Middle frontal gyrus (tissue), 1 donor: ENCODE data around the gene HTD2.

Source experiments
- DNase-seq: peaks from one replicate; pipeline ENCODE4 v3.0.0-alpha.2; 2015; ENCODE audit warnings: low spot score; ENCODE audit errors: extremely low spot score

The HTD2 gene

DNA sequence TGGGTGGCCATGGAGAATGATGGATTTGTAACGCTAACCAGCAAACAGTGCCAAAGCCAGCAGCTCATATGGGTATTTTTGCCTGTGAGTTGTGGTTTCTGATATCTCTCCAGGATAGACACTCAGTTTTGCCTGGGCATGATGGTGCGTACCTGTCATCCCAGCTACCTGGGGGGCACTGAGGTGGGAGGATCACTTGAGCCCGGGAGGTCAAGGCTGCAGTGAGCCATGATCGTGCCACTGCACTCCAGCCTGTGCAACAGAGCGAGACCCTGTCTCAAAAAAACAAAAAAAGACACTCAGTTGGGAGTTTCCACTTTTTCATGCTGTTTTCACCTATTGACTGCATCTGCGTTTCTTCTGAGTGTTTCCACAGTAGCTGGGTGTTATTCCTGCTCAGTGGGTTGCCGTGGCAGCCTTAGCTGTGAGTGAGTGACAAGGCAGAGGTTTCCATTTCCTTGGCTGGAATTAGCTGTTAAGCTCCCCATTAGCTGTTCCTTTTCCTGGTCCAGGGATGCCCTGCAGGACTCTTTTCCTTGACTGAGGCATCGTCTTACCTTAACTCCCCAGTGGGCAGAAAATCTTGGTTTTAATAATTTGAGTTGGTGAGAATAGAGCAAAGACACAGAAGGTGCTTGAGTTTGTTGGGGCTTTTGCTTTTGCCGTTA is 14.5 kb upstream of the HTD2 start:
- no peak for DNase-seq

- DNase-seq, result no peak
Observed at GRCh38 chr3:58292866-58293265, 13.5 kb upstream of the HTD2 start.

GRCh38 chr3:58293516-58293915 is 12.8 kb upstream of the HTD2 start:
- no peak for DNase-seq

DNA sequence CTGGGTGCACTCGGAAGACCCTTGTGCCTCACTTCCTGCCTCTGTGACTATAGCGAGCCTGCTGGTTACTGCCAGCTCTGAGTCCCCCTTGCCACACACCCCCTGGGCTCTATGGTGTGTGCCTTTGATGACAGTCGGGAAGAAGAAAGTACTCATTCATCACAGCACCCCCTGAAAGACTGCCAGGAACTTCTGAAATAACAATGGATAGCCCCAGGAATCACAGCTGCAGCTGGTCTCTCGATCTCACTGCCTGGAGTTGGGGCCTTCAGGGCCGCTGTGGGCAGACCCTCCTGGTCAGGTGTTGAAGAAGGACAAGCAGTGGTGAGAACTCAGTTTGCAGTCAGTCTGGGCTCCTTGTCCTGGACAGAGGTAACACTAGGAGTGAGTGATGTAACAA is 10.1 kb upstream of the HTD2 start:
- peak; percentile 64 for DNase-seq

DNA sequence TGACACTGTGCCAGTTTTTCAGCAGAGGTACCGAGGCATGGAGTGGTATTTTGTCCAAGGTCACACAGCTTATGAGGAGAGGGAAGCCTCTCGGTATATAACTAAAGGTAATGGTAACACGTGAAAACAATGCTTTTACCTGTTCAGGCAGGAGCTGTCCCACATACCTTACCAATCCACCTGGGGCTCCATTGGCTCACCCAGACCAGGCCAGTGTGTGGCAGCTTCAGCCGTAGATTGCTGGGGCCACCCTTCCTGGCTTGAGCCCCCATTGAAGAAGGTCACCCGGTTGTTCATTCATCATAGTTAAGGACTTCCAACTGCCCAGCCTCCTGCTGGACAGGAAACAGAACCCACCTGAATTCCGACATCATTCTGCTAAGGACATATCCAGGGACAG is 9.5 kb upstream of the HTD2 start:
- no peak for DNase-seq

DNA sequence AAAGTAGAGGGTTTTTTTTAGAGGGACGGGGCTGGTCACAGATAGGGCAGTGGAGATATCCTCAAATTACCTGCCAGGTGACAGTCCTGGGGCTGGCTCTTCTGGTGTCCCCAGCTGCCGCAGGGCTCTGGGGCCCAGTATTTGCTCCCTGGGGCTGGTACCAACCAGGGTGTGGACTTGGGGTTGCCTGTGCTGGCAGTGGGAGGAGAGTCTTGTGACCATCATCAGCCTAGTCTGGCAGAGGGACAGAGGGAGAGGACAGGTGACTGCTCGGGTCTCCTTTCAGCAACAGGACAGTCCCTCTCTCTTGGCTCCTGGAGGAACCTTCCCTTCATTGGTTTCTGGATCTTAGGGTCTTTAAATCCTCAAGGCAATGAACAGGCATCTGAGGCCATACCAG is 8.1 kb upstream of the HTD2 start:
- DNase-seq, result no peak

DNA sequence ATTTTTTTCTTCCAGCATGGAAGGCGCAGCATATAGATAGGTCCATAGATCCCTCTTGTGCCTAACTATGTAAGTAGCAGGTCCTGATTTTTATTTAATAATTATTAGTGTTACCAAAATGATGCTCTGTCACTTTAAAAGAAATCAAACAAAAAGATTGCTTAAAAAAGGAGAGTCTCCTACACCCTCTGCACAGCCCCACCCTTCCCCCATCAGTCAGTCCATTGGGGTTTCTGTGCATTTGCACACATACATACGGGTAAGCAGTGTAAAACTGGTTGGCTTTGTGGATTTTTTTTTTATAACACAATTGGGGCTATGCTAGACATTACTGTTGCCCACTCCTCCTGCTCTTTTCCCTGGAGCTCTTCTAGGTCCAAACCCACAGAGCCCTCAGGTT is 7.2 kb upstream of the HTD2 start:
- DNase-seq, result no peak

- DNase-seq, result no peak
Observed at GRCh38 chr3:58299839-58300516, 6.3 kb upstream of the HTD2 start.

DNA sequence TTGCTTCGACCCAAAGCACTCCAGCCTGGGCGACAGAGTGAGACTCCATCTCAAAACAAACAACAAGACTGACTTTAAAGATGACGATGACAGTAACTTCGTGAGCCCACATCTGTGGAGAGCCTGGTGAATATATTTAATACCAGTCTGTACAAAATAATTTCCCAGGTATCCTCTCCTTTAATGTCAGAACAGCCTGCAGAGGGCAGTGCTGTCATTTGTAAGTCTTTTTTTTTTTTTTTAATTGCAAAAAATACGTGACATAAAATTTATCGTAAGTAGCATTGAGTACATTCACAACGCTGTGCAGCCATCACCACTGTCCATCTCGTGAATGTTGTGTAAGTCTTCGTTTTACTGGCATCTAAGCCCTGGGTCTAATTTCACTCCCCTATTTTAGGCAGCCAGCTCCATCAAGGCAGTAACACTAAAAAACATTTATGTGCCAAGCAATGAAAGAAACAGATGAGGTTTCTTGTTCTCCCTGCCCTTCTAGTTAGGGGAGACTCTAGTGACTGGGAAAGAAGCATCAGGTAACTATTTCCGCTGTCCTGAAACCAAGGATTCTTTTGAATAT is 1.4 kb downstream of the HTD2 start:
- DNase-seq, result no peak

DNA sequence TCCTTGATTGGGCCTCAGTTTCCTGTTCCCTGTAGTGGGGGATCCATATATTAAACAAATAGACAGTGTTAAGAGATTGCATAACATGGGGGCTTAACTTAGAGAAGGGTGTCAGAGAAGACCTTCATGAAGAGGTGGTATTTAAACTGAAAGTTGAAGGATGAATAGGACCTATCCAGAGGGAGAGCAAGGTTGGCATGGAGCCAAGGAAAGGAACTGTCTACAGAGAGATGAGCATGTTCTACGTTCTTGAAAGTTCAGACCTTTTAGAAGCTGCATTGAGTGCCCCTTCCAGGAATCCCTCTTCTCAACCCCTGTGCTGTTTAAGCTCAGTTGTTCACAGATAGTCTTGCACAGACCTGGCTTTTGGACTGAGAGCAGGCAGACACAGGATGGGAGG is 2.4 kb downstream of the HTD2 start:
- no peak for DNase-seq

- no peak for DNase-seq
Observed at GRCh38 chr3:58317811-58318210, 11.5 kb downstream of the HTD2 start.

GRCh38 chr3:58321791-58322190 is 15.5 kb downstream of the HTD2 start:
- no peak for DNase-seq

GRCh38 chr3:58322793-58323192 is 16.5 kb downstream of the HTD2 start:
- no peak for DNase-seq

- no peak for DNase-seq
Observed at GRCh38 chr3:58323529-58324390, 17.4 kb downstream of the HTD2 start.

- no peak for DNase-seq
Observed at GRCh38 chr3:58324391-58325390, 18.4 kb downstream of the HTD2 start.

GRCh38 chr3:58325525-58325992 is 19.2 kb downstream of the HTD2 start:
- DNase-seq, result no peak

- DNase-seq, result no peak
Observed at GRCh38 chr3:58326267-58326900, 20.1 kb downstream of the HTD2 start.

GRCh38 chr3:58329150-58329921 is 23.0 kb downstream of the HTD2 start:
- DNase-seq, result no peak

- DNase-seq, result no peak
Observed at GRCh38 chr3:58329922-58330413, 23.6 kb downstream of the HTD2 start.
